Tibial artery (tissue), 4 donors: Measurements from ENCODE around the gene ERI3.
A peak's percentile ranks its signal among the peaks of the same experiment; 100 is the strongest.

Source experiments
- DNase-seq, 2 donors: peaks; one replicate each; pipeline ENCODE4 v3.0.0-alpha.2; 2019
- H3K27ac ChIP-seq, 2 donors: fragments of 200-600 bp; sonication (generic) in 1 of 2; 1 replicate in 1 of 2; 2 replicates in 1 of 2; pipeline ENCODE4 v1.5.1; 2018 to 2019; ENCODE audit warnings: mild to moderate bottlenecking in 1 of 2
- H3K27me3 ChIP-seq, 2 donors: fragments of 200-600 bp; sonication (generic) in 1 of 2; one replicate each; pipeline versions ENCODE4 v1.5.1 to v1.6.0; 2016 to 2019
- H3K36me3 ChIP-seq, 3 donors: fragments of 200-600 bp; sonication (generic) in 2 of 3; one replicate each; pipeline ENCODE4 v1.5.1; 2016 to 2019; ENCODE audit warnings: mild to moderate bottlenecking in 2 of 3
- H3K4me1 ChIP-seq, 4 donors: fragments of 200-600 bp; sonication (generic) in 2 of 4; 1 replicate in 3 of 4; 2 replicates in 1 of 4; pipeline ENCODE4 v1.5.1; 2016 to 2019
- H3K4me3 ChIP-seq, 2 donors: fragments of 200-600 bp; sonication (generic) in 1 of 2; 1 replicate in 1 of 2; 2 replicates in 1 of 2; pipeline ENCODE4 v1.5.1; 2018 to 2019; ENCODE audit warnings: mild to moderate bottlenecking in 2 of 2
- H3K9me3 ChIP-seq, 3 donors: fragments of 200-600 bp; sonication (generic) in 1 of 3; one replicate each; pipeline ENCODE4 v1.5.1; 2016 to 2019
- intact Hi-C: fragments of 100-400 bp; cut with DNase I; formaldehyde crosslinking; loops from one replicate; pipeline ENCODE4 v1.15.0; 2023; ENCODE audit warnings: low total_unique reads
- TF ChIP-seq, protein P1 (sequence below), 2 experiments: fragments of 200-600 bp in 1 of 2; fragments of 450-650 bp in 1 of 2; IDR thresholded peaks; one replicate each; pipeline ENCODE4 v1.5.1; 2017 to 2019; ENCODE audit warnings: antibody characterized with exemption in 2 of 2, mild to moderate bottlenecking in 1 of 2, moderate library complexity in 1 of 2

Gene ERI3

DNA sequence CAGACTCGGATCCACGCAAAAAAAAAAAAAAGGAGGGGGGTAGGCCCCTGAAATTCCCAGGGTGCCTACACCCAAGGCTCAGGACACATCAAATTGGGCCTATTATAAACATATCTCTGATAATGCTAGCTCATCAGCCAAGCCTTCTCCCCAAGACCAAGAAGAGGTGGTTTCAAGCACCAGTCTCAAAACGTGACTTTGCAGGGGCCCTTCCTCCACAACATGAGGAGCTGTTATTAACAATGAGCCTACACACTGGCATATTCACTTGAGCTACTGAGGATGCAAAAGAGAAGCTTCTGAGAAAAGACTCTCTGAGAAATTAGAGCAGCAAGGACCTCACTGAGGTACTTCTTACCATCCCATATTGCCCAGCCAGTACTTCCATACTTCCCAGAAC is 32.7 kb downstream of the ERI3 start:
- Histone ChIP-seq H3K9me3 (no peaks in the 10 kb centered on the region), H3K36me3 (peaks cover 10 to 31% (median 17%) of the 10 kb centered on the region in 3 donors), H3K27ac (no peak overlapping the region), H3K4me3 (no peak overlapping the region), H3K4me1 (peaks cover 0 to 13% (median 4%) of the 10 kb centered on the region in 4 donors), H3K27me3 (no peaks in the 10 kb centered on the region)
- no peak for DNase-seq
- intact Hi-C loops, result no loop called here
- TF ChIP-seq, protein P1, sequence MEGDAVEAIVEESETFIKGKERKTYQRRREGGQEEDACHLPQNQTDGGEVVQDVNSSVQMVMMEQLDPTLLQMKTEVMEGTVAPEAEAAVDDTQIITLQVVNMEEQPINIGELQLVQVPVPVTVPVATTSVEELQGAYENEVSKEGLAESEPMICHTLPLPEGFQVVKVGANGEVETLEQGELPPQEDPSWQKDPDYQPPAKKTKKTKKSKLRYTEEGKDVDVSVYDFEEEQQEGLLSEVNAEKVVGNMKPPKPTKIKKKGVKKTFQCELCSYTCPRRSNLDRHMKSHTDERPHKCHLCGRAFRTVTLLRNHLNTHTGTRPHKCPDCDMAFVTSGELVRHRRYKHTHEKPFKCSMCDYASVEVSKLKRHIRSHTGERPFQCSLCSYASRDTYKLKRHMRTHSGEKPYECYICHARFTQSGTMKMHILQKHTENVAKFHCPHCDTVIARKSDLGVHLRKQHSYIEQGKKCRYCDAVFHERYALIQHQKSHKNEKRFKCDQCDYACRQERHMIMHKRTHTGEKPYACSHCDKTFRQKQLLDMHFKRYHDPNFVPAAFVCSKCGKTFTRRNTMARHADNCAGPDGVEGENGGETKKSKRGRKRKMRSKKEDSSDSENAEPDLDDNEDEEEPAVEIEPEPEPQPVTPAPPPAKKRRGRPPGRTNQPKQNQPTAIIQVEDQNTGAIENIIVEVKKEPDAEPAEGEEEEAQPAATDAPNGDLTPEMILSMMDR (IDR thresholded peaks at IDR 0.05), result no peak

DNA sequence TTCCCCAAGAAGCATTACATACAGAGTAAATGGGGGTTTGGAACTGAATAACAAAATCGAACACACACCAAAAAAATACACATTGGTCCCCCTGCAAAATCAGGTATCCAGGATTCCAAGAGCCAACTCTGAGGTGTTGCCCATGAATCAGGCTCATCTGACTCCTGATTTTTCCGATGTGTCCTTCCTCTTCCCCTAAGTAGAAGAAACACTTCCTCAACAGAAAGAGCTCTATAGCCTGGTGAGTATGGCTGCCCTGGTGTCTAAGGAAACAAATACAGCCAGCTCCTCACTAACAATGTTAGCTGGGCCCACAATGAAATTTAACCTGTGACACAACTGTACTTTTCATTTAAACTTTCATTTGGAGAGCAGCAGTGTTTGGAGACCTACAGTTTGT is 33.6 kb downstream of the ERI3 start:
- no peak overlapping the region for H3K4me3 ChIP-seq
- H3K9me3 ChIP-seq, result no peaks in the 10 kb centered on the region
- H3K4me1 ChIP-seq, result peaks cover 0 to 6% (median 2%) of the 10 kb centered on the region in 4 donors
- H3K27ac ChIP-seq, result no peak overlapping the region
- intact Hi-C loops, result no loop called here
- H3K36me3 ChIP-seq, result peaks cover 18 to 40% (median 24%) of the 10 kb centered on the region in 3 donors
- DNase-seq, result no peak
- TF ChIP-seq, protein P1 (IDR thresholded peaks at IDR 0.05), result no peak
- no peaks in the 10 kb centered on the region for H3K27me3 ChIP-seq

DNA sequence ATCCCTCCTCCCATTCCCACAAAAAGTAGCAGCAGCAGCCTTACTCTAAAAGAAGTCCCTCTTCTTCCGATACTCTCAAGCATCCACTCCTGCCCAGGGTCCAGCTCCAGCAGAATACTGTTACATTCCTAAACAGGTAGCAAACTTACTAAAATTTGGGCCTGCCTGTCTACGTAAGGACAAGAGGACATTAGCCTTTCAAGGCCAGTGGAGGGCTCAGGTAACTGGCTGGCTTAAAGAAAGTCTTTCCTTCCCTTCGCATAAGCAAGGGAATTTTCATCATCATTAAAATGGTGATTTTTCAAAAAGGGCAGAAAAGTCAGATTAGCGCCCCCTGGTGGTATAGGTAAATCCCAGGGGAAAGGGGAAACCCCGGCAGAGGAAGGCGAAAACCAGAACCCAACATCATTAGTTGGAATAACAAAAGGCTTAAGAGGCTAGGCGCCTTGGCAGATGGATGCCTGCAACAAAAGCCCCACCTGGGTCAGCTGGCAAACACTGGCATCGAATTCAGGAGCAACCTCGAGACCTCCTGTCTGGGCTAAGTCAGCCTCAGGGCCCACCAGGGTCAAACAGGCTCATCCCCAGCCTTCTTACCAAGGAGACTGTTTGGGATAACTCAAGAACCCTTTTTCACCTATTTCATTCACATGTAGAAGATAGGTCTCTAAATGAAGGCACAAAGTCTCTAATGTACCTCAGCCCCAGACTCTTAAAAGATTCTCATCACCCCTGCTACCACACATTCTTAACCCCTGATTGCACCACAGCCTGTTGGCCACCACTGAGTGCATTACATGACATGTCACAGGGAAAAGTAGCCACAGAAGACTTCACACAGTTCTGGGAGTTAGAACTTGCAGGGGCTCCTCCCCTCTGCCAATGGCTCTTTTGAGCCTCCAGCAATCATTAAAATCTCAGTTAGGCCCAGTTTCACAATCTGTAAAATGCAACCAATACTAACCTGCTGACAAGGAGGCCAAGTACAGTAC is 36.7 kb downstream of the ERI3 start:
- no peak for DNase-seq
- Histone ChIP-seq H3K9me3 (no peaks in the 10 kb centered on the region), H3K27me3 (no peaks in the 10 kb centered on the region), H3K4me3 (no peak overlapping the region), H3K36me3 (peaks cover 31 to 64% (median 43%) of the 10 kb centered on the region in 3 donors), H3K4me1 (peaks cover 0 to 6% (median 0%) of the 10 kb centered on the region in 4 donors), H3K27ac (no peak overlapping the region)
- intact Hi-C loops, result loop anchor here (5.0 to 10.0 kb wide), 2 partner anchors 74 to 101 kb away; no protein-coding TSS in a partner anchor
- TF ChIP-seq, protein P1 (IDR thresholded peaks at IDR 0.05), result peak; percentile 50 to 73

DNA sequence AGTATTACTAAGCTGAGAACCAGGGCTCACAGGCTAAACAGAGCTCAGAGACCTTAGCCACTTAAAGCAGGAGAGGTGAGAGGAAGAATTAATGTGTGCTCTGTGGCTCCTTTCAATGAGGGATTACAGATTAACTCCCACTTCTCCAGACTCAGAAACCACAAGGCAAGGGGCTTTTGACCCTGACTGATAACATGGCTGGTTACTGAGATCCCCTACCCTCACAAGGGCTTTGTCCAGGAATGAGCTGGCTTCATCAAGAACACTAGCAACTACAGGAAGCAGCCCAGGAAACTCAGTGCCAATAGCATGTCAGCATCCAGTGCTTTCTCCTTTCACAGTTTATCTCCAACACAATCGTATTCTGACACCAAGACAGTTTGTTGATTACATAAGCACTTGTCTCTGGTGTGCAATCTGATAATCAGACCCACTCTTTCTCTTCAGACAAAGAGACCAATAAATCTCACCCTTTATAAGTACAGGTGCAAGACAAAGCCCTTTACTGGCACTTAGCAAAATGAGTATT is 38.8 kb downstream of the ERI3 start:
- H3K9me3 ChIP-seq, result no peaks in the 10 kb centered on the region
- TF ChIP-seq, protein P1 (IDR thresholded peaks at IDR 0.05), result no peak
- intact Hi-C loops, result loop anchor here (5.0 to 10.0 kb wide), 2 partner anchors 71 to 99 kb away; no protein-coding TSS in a partner anchor
- DNase-seq, result no peak
- H3K27me3 ChIP-seq, result no peaks in the 10 kb centered on the region
- no peak overlapping the region for H3K27ac ChIP-seq
- no peak overlapping the region for H3K4me3 ChIP-seq
- peaks cover 41 to 78% (median 64%) of the 10 kb centered on the region in 3 donors for H3K36me3 ChIP-seq
- H3K4me1 ChIP-seq, result peaks cover 0 to 6% (median 0%) of the 10 kb centered on the region in 4 donors

DNA sequence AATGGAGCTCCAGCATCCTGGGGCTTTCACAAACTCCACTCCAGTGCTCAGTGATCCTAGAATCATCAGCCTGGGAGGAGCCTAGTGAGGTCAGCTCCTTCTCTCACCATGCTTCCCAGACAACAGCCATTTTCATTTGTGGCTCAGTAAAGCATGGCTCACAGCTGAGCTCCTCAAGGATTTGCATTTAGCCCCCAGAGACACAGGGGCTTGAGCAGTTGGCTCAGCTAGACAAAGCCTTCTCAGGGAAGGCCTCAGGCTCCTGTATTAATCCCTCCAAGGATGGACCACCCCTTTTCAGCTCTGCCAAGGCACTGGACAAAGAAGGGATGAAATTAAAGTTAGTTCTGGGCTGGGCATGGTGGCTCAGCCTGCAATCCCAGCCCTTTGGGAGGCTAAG is 39.5 kb downstream of the ERI3 start:
- H3K9me3 ChIP-seq, result no peaks in the 10 kb centered on the region
- H3K4me3 ChIP-seq, result no peak overlapping the region
- H3K36me3 ChIP-seq, result peaks cover 41 to 80% (median 63%) of the 10 kb centered on the region in 3 donors
- DNase-seq, result no peak
- intact Hi-C loops, result loop anchor here (5.0 to 10.0 kb wide), 2 partner anchors 71 to 98 kb away; no protein-coding TSS in a partner anchor
- H3K4me1 ChIP-seq, result peaks cover 0 to 6% (median 0%) of the 10 kb centered on the region in 4 donors
- TF ChIP-seq, protein P1 (IDR thresholded peaks at IDR 0.05), result no peak
- H3K27ac ChIP-seq, result no peak overlapping the region
- no peaks in the 10 kb centered on the region for H3K27me3 ChIP-seq
